ENCODE data around the gene OPRL1.

GRCh38 chr20:64142590-64142989 is 62.7 kb downstream of the OPRL1 start:
- TF ChIP-seq TAF1 (IDR thresholded peaks at IDR 0.05; ENCODE audit: low read depth, low read length) (no peak), RXRA (IDR thresholded peaks at IDR 0.05; ENCODE audit: insufficient read depth, low read depth, low read length) (no peak), HDAC2 (IDR thresholded peaks at IDR 0.05; ENCODE audit: borderline replicate concordance in 1 of 2, low read depth in 2 of 2, low read length in 2 of 2) (no peak), CREB1 (IDR thresholded peaks at IDR 0.05) (no peak), ZNF274 (IDR thresholded peaks at IDR 0.05; ENCODE audit: borderline replicate concordance, extremely low read depth, low read length) (no peak), RAD21 (IDR thresholded peaks at IDR 0.05 in 1 of 2, conservative IDR thresholded peaks at IDR 0.05 in 1 of 2; ENCODE audit: low read depth in 2 of 2, low read length in 2 of 2) (no peak), POU5F1 (IDR thresholded peaks at IDR 0.05; ENCODE audit: low read depth, low read length) (no peak), POLR2AphosphoS5 (IDR thresholded peaks at IDR 0.05; ENCODE audit: low read depth, low read length) (no peak), EZH2 (IDR thresholded peaks at IDR 0.05; ENCODE audit: low read depth, low read length, severe bottlenecking) (no peak), POLR2A (IDR thresholded peaks at IDR 0.05; ENCODE audit: control extremely low read depth in 1 of 2, low read depth in 2 of 2, low read length in 2 of 2) (no peak), PHF8 (conservative IDR thresholded peaks at IDR 0.05; ENCODE audit: low read depth, low read length) (no peak), CEBPB (IDR thresholded peaks at IDR 0.05; ENCODE audit: low read depth, low read length) (no peak)
- TF ChIP-seq, protein P1, sequence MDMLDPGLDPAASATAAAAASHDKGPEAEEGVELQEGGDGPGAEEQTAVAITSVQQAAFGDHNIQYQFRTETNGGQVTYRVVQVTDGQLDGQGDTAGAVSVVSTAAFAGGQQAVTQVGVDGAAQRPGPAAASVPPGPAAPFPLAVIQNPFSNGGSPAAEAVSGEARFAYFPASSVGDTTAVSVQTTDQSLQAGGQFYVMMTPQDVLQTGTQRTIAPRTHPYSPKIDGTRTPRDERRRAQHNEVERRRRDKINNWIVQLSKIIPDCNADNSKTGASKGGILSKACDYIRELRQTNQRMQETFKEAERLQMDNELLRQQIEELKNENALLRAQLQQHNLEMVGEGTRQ (IDR thresholded peaks at IDR 0.05; ENCODE audit: low read length): no peak
- TF ChIP-seq, protein P2, sequence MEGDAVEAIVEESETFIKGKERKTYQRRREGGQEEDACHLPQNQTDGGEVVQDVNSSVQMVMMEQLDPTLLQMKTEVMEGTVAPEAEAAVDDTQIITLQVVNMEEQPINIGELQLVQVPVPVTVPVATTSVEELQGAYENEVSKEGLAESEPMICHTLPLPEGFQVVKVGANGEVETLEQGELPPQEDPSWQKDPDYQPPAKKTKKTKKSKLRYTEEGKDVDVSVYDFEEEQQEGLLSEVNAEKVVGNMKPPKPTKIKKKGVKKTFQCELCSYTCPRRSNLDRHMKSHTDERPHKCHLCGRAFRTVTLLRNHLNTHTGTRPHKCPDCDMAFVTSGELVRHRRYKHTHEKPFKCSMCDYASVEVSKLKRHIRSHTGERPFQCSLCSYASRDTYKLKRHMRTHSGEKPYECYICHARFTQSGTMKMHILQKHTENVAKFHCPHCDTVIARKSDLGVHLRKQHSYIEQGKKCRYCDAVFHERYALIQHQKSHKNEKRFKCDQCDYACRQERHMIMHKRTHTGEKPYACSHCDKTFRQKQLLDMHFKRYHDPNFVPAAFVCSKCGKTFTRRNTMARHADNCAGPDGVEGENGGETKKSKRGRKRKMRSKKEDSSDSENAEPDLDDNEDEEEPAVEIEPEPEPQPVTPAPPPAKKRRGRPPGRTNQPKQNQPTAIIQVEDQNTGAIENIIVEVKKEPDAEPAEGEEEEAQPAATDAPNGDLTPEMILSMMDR (IDR thresholded peaks at IDR 0.05; ENCODE audit: control extremely low read depth in 1 of 3, insufficient read depth in 1 of 3, low read depth in 1 of 3, low read length in 3 of 3): no peak
